Astrocyte (in vitro differentiated cells and primary cell): Measurements from ENCODE around the gene GNGT1. TPM values are rescaled to one million over a fixed set of nuclear protein-coding genes. Genes with fewer than 3 reads are reported as not detected.

Experiments used
- DNase-seq: peaks from one replicate; pipeline ENCODE4 v3.0.0-alpha.2; 2010; ENCODE audit warnings: low read depth
- FAIRE-seq: peaks from 2 replicates; lab custom pipeline; 2011; peaks lifted over from hg19 to GRCh38; lab: Jason Lieb, UNC
- H2AFZ ChIP-seq: 2 replicates; pipeline ENCODE4 v1.6.0; 2012; ENCODE audit warnings: low read depth, low read length, inconsistent platforms
- H3K27ac ChIP-seq: 2 replicates; pipeline ENCODE4 v1.5.1; 2011; ENCODE audit warnings: low read depth, low read length, inconsistent platforms
- H3K27me3 ChIP-seq: 2 replicates; pipeline ENCODE4 v1.6.0; 2011; ENCODE audit warnings: low read length, inconsistent platforms; ENCODE audit not compliant: insufficient read depth
- H3K36me3 ChIP-seq: 2 replicates; pipeline ENCODE4 v1.5.1; 2011; ENCODE audit warnings: low read length, inconsistent platforms; ENCODE audit not compliant: insufficient read depth
- H3K4me1 ChIP-seq: 2 replicates; pipeline ENCODE4 v1.5.1; 2011; ENCODE audit warnings: low read length, inconsistent platforms; ENCODE audit not compliant: insufficient read depth
- H3K4me2 ChIP-seq: 2 replicates; pipeline ENCODE4 v1.6.0; 2012; ENCODE audit warnings: low read length, inconsistent platforms
- H3K4me3 ChIP-seq: 2 replicates; pipeline ENCODE4 v1.5.1; 2011; ENCODE audit warnings: low read depth, mild to moderate bottlenecking, low read length, inconsistent platforms; ENCODE audit not compliant: insufficient read depth
- H3K79me2 ChIP-seq: 2 replicates; pipeline ENCODE4 v1.6.0; 2012; ENCODE audit warnings: mild to moderate bottlenecking, low read length, inconsistent platforms; ENCODE audit not compliant: insufficient read depth
- H3K9ac ChIP-seq: 2 replicates; pipeline ENCODE4 v1.6.0; 2012; ENCODE audit warnings: mild to moderate bottlenecking, low read length, inconsistent platforms
- H3K9me3 ChIP-seq: 2 replicates; pipeline ENCODE4 v1.5.1; 2012; ENCODE audit warnings: low read depth, mild to moderate bottlenecking, low read length, inconsistent platforms; ENCODE audit not compliant: insufficient read depth
- H4K20me1 ChIP-seq: 2 replicates; pipeline ENCODE4 v1.6.0; 2012; ENCODE audit warnings: low read length, inconsistent platforms; ENCODE audit not compliant: insufficient read depth
- H3K27ac Mint-ChIP-seq: one replicate; pipeline ENCODE4 v1.8.0; 2021; ENCODE audit warnings: mild to moderate bottlenecking, mixed read lengths; ENCODE audit not compliant: unreplicated experiment
- H3K27me3 Mint-ChIP-seq: one replicate; pipeline ENCODE4 v1.8.0; 2021; ENCODE audit warnings: low read depth, mixed read lengths; ENCODE audit not compliant: unreplicated experiment
- H3K36me3 Mint-ChIP-seq: one replicate; pipeline ENCODE4 v1.8.0; 2021; ENCODE audit warnings: low read depth, mixed read lengths; ENCODE audit not compliant: unreplicated experiment
- H3K4me1 Mint-ChIP-seq: one replicate; pipeline ENCODE4 v1.8.0; 2021; ENCODE audit warnings: low read depth, mixed read lengths; ENCODE audit not compliant: unreplicated experiment
- H3K4me3 Mint-ChIP-seq: one replicate; pipeline ENCODE4 v1.8.0; 2021; ENCODE audit warnings: mild to moderate bottlenecking, moderate library complexity, mixed read lengths; ENCODE audit not compliant: unreplicated experiment
- H3K9me3 Mint-ChIP-seq: one replicate; pipeline ENCODE4 v1.8.0; 2021; ENCODE audit warnings: mild to moderate bottlenecking, mixed read lengths; ENCODE audit not compliant: unreplicated experiment
- CTCF ChIP-seq: IDR thresholded peaks from 2 replicates; pipeline ENCODE4 v1.5.1; 2011; ENCODE audit warnings: low read depth, mild to moderate bottlenecking, inconsistent platforms, low read length, moderate library complexity; ENCODE audit not compliant: insufficient read depth
- EZH2 ChIP-seq: IDR thresholded peaks from 2 replicates; pipeline ENCODE4 v1.6.1; 2012; ENCODE audit warnings: mild to moderate bottlenecking, low read length, inconsistent platforms; ENCODE audit not compliant: insufficient read depth
- total RNA-seq: library from RNA; stranded (reverse); gene quantifications from 2 replicates; pipeline ENCODE4 v1.2.1, GENCODE V29; 2021

GNGT1 gene
- total RNA-seq, 1 donor from 2014 or later = not detected

GRCh38 chr7:93943816-93944540 lies 37.6 kb downstream of the GNGT1 start:
- peaks cover 1% of the 10 kb centered on the region for H3K36me3 Mint-ChIP-seq
- Histone ChIP-seq H3K27ac (no peak overlapping the region), H3K36me3 (no peaks in the 10 kb centered on the region), H3K27me3 (no peaks in the 10 kb centered on the region), H3K4me2 (no peak overlapping the region), H3K4me3 (no peak overlapping the region), H3K79me2 (no peaks in the 10 kb centered on the region), H3K9ac (no peak overlapping the region), H2AFZ (no peak overlapping the region), H3K9me3 (no peaks in the 10 kb centered on the region), H3K4me1 (no peaks in the 10 kb centered on the region), H4K20me1 (no peaks in the 10 kb centered on the region)
- peaks cover 4% of the 10 kb centered on the region for H3K27me3 Mint-ChIP-seq
- peaks cover 10% of the 10 kb centered on the region for H3K4me1 Mint-ChIP-seq
- no peaks in the 10 kb centered on the region for H3K9me3 Mint-ChIP-seq
- H3K4me3 Mint-ChIP-seq = no peak overlapping the region
- FAIRE-seq (no peak), DNase-seq (no peak)
- TF ChIP-seq CTCF (no peak), EZH2 (no peak)
- H3K27ac Mint-ChIP-seq = no peak overlapping the region

- H2AFZ ChIP-seq = no peak overlapping the region
- H4K20me1 ChIP-seq = no peaks in the 10 kb centered on the region
- H3K4me1 ChIP-seq = no peaks in the 10 kb centered on the region
- no peaks in the 10 kb centered on the region for H3K36me3 ChIP-seq
- no peaks in the 10 kb centered on the region for H3K79me2 ChIP-seq
- no peak for FAIRE-seq
- Mint-ChIP-seq H3K36me3 (peaks cover 1% of the 10 kb centered on the region), H3K4me1 (peaks cover 16% of the 10 kb centered on the region), H3K4me3 (no peak overlapping the region), H3K27me3 (peaks cover 2% of the 10 kb centered on the region), H3K27ac (no peak overlapping the region), H3K9me3 (no peaks in the 10 kb centered on the region)
- no peak overlapping the region for H3K27ac ChIP-seq
- no peak overlapping the region for H3K9ac ChIP-seq
- H3K4me2 ChIP-seq = no peak overlapping the region
- H3K4me3 ChIP-seq = no peak overlapping the region
- DNase-seq = peak; percentile 41
- no peaks in the 10 kb centered on the region for H3K27me3 ChIP-seq
- no peaks in the 10 kb centered on the region for H3K9me3 ChIP-seq
- TF ChIP-seq CTCF (no peak), EZH2 (no peak)
Measured at GRCh38 chr7:93944673-93945072, 38.3 kb downstream of the GNGT1 start.

GRCh38 chr7:93945083-93945482 lies 38.7 kb downstream of the GNGT1 start:
- Mint-ChIP-seq H3K4me1 (peaks cover 17% of the 10 kb centered on the region), H3K27ac (no peak overlapping the region), H3K36me3 (peaks cover 1% of the 10 kb centered on the region), H3K4me3 (no peak overlapping the region), H3K9me3 (no peaks in the 10 kb centered on the region), H3K27me3 (no peaks in the 10 kb centered on the region)
- Histone ChIP-seq H3K4me1 (no peaks in the 10 kb centered on the region), H3K9ac (no peak overlapping the region), H4K20me1 (no peaks in the 10 kb centered on the region), H3K27me3 (no peaks in the 10 kb centered on the region), H3K36me3 (no peaks in the 10 kb centered on the region), H2AFZ (no peak overlapping the region), H3K27ac (no peak overlapping the region), H3K4me3 (no peak overlapping the region), H3K9me3 (no peaks in the 10 kb centered on the region), H3K79me2 (no peaks in the 10 kb centered on the region), H3K4me2 (no peak overlapping the region)
- TF ChIP-seq CTCF (no peak), EZH2 (no peak)
- DNase-seq (no peak), FAIRE-seq (no peak)
